ENCODE data around the gene PILRB.

Gene PILRB

DNA sequence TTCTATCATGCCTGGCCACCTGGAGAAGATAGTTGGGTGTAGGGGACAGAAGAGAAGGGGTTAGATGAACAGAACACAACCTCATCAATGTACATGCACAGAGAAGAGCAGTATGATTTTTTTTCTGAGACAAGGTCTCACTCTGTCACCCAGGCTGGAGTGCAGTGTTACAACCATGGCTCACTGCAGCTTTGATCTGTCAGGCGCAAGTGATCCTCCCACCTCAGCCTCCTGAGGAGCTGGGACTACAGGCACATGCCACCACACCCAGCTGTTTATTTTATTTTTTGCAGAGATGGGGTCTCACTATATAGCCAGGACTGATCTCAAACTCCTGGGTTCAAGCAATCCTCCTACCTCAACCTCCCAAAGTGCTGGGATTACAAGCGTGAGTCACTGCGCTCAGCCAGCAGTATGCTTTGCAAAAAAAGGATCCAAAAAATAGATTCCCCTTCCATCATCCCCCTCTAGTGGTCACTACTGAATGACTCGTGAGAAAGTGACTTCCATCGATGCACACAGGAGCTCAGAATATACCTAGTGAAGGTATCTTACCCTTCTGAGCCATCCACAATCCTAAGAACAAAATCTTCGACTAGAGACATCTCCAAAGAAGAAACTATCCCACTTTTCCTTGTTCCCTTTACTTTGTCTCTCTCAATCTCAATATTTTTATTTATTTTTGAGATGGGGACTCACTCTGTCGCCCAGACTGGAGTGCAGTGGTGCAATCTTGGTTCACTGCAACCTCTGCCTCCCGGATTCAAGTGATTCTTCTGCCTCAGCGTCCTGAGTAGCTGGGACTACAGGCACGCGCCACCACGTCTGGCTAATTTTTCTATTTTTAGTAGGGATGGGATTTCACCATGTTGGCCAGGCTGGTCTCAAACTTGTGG, 49.6 kb downstream of the PILRB start:
- peak; percentile 62 for DNase-seq

DNA sequence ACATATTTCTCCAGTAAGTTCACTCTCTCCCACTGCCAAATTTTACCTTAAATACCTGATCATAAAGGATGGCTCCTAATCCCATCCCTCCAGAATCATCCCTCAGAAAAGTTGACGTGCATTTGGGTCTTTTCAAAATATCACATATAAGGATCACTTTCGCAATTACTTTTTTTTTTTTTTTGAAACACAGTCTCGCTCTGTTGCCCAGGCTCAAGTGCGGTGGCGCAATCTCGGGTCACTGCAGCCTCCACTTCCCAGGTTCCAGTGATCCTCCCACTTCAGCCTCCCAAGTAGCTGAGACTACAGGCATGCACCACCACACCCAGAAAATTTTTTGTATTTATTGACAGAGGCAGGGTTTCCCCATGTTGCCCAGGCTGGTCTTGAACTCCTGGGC, 53.2 kb downstream of the PILRB start:
- DNase-seq: no peak

- DNase-seq: no peak
Measured at GRCh38 chr7:100413346-100413745, 55.4 kb downstream of the PILRB start.

- no peak for DNase-seq
Measured at GRCh38 chr7:100413889-100414288, 56.0 kb downstream of the PILRB start.

DNA sequence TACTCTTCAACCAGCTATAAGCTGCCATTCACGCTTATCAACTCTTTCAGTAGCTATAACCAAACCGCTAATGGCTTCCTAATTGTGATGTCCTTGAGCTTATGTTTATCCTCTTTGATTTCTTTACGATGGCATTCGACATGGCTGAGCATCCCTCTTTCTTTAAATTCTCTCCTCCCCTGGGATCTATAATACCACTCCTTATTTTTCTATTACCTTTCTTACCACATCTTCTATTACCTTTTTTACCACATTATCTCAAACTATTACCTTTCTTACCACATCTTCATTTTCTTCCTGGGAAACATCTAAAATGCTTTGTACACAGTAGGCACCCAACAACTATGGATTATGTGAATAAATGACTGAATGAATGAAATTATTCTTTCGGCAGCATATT, 57.5 kb downstream of the PILRB start:
- DNase-seq: no peak

All from NCI-H2171 treated with DMSO at 0.1 percent for 48 hours (cell line).